Muscle of leg (tissue), 11 donors: Measurements from ENCODE around the gene ZDHHC20. TPM values are rescaled to one million over a fixed set of nuclear protein-coding genes. Genes with fewer than 3 reads are reported as not detected.

ENCODE experiments used
- DNase-seq: peaks from one replicate; pipeline ENCODE4 v3.0.0; 2013
- H3K27ac ChIP-seq: one replicate; pipeline ENCODE4 v1.5.1; 2013; ENCODE audit warnings: mild to moderate bottlenecking, low read length, control low read depth
- H3K27me3 ChIP-seq: one replicate; pipeline ENCODE4 v1.6.1; 2013; ENCODE audit warnings: low read length; ENCODE audit not compliant: control insufficient read depth, insufficient read depth
- H3K36me3 ChIP-seq: one replicate; pipeline ENCODE4 v1.6.1; 2013; ENCODE audit warnings: low read length; ENCODE audit not compliant: control insufficient read depth, insufficient read depth
- H3K4me1 ChIP-seq: one replicate; pipeline ENCODE4 v1.6.1; 2013; ENCODE audit warnings: low read length; ENCODE audit not compliant: control insufficient read depth, insufficient read depth
- H3K4me3 ChIP-seq: one replicate; pipeline ENCODE4 v1.5.1; 2013; ENCODE audit warnings: low read length, control low read depth
- H3K9me3 ChIP-seq: replicated peaks from 2 replicates; pipeline ENCODE4 v1.6.1; 2013; ENCODE audit warnings: low read depth, low read length; ENCODE audit not compliant: control insufficient read depth
- WGBS: methylation state at CpG from one replicate; pipeline ENCODE4 v1.1.5; 2013; ENCODE audit warnings: missing lambda C conversion rate; ENCODE audit not compliant: insufficient coverage; 5-methylcytosine and 5-hydroxymethylcytosine counted together
- polyA plus RNA-seq, 8 donors: library from polyadenylated mRNA; unstranded; fragments of 120-200 nt; gene quantifications; one replicate each; pipeline versions ENCODE4 v1.2.1 to v1.2.3, GENCODE V29; 2013; ENCODE audit warnings: inconsistent platforms in 1 of 8, low replicate concordance in 1 of 8; ENCODE audit not compliant: insufficient read length in 8 of 8, insufficient read depth in 1 of 8
- total RNA-seq: library from RNA; stranded (reverse); fragments of 120-200 nt; gene quantifications from one replicate; pipeline ENCODE4 v1.2.4, GENCODE V29; 2013

ZDHHC20 gene
- total and polyA plus RNA-seq, 9 donors = 29.2 to 61.6 (median 37.2) TPM

DNA sequence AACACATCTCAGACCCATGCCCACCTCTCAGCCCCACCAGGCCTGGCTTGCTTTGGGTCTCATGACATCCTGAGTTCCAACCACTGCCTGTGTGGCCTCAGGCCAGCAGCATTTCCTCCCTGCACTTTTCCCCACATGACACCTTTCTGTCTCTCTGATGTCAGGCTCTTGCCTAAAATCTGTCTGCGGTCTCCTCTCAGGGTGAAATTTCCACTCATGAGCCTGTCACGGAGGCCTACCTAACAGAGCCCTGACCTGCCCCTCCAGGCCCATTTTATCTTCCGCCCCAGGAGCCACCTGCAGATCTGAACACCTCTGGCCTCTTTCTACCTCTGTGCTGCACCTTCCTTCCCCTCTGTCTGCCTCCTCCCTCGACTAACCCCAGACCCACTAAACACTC is 93.5 kb downstream of the ZDHHC20 start:
- 85% methylated on average over 3 of the region's 4 CpGs for WGBS
- H3K9me3 ChIP-seq = no peaks in the 10 kb centered on the region
- H3K36me3 ChIP-seq = no peaks in the 10 kb centered on the region
- no peaks in the 10 kb centered on the region for H3K27me3 ChIP-seq
- no peak overlapping the region for H3K4me3 ChIP-seq
- no peak overlapping the region for H3K27ac ChIP-seq
- no peaks in the 10 kb centered on the region for H3K4me1 ChIP-seq
- no peak for DNase-seq

DNA sequence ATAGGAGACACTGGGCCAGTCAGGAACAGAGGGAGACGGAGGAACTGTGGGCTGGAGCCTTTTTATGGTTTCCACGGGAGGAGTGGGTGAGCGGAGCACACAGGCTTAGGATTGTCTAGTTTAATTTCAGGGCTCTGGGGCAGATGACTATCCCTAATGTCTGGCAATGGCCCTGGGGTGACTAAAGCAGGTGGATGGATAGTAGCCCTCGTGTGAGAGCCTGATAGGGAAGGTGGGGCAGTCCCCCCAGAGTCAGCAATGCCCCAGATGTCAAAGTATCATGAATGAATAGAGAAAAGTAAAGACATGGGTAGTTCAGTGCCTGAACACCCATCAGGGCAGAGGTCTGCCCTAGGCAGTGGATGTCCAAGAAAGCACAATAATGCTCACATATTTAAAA is 94.2 kb downstream of the ZDHHC20 start:
- 76% methylated on average over 3 of the region's 4 CpGs for WGBS
- H3K27me3 ChIP-seq = no peaks in the 10 kb centered on the region
- H3K36me3 ChIP-seq = no peaks in the 10 kb centered on the region
- H3K4me1 ChIP-seq = no peaks in the 10 kb centered on the region
- no peak overlapping the region for H3K27ac ChIP-seq
- no peak overlapping the region for H3K4me3 ChIP-seq
- no peaks in the 10 kb centered on the region for H3K9me3 ChIP-seq
- no peak for DNase-seq

DNA sequence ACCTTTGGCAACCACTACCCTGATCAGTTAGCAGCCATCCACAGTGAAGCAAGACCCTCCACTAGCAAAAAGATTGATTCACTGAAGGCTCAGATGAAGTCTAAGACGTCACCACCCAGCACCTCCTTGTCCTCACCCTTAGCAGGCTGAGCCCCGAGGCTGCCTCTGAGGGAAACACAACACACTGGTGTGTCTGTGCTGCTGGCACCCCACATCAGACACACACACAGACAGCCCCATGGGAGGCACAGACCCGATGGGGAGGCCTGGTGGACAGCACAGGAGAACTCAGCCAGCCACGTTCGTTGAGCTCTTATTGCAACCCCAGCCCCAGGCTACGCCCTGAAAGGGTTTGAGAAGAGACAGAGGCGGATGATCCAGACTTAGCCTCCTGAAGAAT is 94.7 kb downstream of the ZDHHC20 start:
- Histone ChIP-seq H3K4me3 (no peak overlapping the region), H3K27me3 (no peaks in the 10 kb centered on the region), H3K4me1 (no peaks in the 10 kb centered on the region), H3K9me3 (no peaks in the 10 kb centered on the region), H3K27ac (no peak overlapping the region), H3K36me3 (no peaks in the 10 kb centered on the region)
- WGBS = 86% methylated on average over 6 of the region's 7 CpGs
- no peak for DNase-seq

DNA sequence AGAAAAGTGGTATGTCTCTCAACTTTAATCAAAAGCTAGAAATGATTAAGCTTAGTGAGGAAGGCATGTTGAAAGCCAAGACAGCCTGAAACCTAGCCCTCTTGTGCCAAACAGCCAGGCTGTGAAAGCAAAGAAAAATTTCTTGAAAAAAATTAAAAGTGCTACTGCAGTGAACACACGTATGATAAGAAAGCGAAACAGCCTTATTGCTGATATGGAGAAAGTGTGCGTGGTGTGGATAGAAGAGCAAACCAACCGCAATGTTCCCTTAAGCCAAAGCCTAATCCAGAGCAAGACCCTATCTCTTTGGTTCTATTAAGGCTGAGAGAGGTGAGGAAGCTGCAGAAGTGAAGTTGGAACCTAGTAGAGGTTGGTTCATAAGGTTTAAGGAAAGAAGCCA is 96.4 kb downstream of the ZDHHC20 start:
- Histone ChIP-seq H3K27ac (no peak overlapping the region), H3K4me1 (no peaks in the 10 kb centered on the region), H3K9me3 (no peaks in the 10 kb centered on the region), H3K27me3 (no peaks in the 10 kb centered on the region), H3K36me3 (no peaks in the 10 kb centered on the region), H3K4me3 (no peak overlapping the region)
- 100% methylated on average over 1 of the region's 4 CpGs for WGBS
- no peak for DNase-seq

DNA sequence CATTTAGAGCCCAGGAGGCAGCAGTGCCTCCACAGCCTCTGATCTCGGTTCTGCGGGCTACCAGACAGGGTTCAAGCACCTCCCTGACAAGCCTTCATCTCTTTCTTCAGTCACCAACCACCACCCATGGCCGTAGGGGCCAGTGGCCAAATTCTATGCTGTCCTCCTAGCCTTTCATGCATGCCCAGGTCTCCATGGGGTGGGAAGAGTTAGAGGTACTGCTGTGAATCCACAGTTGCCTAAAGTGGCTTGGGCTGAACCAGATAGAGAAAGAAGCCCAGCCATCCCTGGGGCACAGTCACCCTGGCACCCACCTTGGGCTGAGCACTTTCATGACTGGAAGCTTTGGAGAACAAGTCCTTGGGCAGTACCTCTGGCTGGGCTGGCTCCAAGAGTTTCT is 97.4 kb downstream of the ZDHHC20 start:
- no peaks in the 10 kb centered on the region for H3K4me1 ChIP-seq
- 80% methylated on average over 2 of the region's 3 CpGs for WGBS
- no peaks in the 10 kb centered on the region for H3K9me3 ChIP-seq
- no peak overlapping the region for H3K27ac ChIP-seq
- no peak for DNase-seq
- no peaks in the 10 kb centered on the region for H3K36me3 ChIP-seq
- no peaks in the 10 kb centered on the region for H3K27me3 ChIP-seq
- H3K4me3 ChIP-seq = no peak overlapping the region

DNA sequence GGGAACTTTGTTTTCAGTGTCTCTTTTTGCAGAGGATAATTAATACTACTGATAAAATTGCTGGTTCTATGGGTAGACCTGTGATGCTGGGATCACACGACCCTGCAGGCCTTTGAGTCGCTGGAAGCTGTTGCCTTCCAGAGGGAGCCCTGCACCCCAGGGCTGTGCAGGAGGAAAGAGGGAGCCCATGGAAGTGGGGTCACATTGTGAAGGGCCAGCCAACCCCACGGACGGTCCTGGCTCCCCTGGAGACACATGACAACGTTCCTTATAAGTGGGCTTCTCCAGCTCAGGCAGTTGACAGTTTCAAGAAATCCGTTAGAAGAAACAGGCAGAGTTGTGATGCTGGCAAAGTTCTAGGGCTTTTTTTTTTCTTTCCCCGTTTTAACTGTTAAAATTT is 98.0 kb downstream of the ZDHHC20 start:
- Histone ChIP-seq H3K4me1 (no peaks in the 10 kb centered on the region), H3K4me3 (no peak overlapping the region), H3K9me3 (no peaks in the 10 kb centered on the region), H3K27ac (no peak overlapping the region), H3K36me3 (no peaks in the 10 kb centered on the region), H3K27me3 (no peaks in the 10 kb centered on the region)
- 83% methylated on average over 5 of the region's 7 CpGs for whole genome bisulfite sequencing
- no peak for DNase-seq

DNA sequence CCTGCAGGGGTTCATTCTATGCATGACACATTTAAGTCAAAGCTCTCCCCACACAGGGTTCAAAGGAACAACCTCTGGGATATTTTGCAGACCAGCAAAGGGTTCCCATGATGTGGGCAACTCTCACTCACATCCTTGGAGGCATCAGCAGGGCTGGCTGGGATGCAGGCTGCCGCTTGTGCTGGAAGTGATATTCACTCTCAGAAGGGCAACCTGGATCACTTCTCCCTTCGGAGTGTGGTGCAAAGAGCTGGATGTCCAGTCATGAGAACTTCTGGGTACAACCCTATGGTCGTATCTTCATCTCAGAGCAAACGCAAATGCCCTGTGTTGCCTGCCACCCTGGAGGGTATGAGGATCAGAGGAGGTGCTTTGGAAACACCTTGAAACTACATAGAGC is 98.6 kb downstream of the ZDHHC20 start:
- no peaks in the 10 kb centered on the region for H3K27me3 ChIP-seq
- H3K4me3 ChIP-seq = no peak overlapping the region
- no peak overlapping the region for H3K27ac ChIP-seq
- no peaks in the 10 kb centered on the region for H3K4me1 ChIP-seq
- H3K36me3 ChIP-seq = no peaks in the 10 kb centered on the region
- DNase-seq = no peak
- no peaks in the 10 kb centered on the region for H3K9me3 ChIP-seq
- WGBS = 91% methylated on average over 4 of the region's 4 CpGs

DNA sequence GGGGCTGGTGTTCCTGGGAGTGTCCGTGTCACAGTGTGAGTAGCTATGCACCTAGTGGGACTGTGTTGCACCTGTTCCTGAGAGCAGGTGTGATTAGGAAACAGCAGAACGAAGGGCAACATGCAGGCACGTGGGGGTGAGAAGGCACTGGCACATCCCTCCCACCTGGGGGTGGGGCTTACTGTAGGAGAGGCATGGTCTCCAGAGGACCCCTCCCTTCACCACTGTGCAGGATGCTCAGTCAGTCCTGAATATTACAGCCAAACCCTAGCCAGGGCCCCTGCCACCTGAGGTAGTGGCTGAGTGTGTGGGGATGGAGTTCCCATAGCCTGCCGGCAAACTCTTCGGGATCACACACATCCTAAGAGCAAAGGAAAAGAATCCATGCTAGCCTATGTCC is 99.2 kb downstream of the ZDHHC20 start:
- H3K36me3 ChIP-seq = no peaks in the 10 kb centered on the region
- H3K4me3 ChIP-seq = no peak overlapping the region
- DNase-seq = no peak
- no peaks in the 10 kb centered on the region for H3K9me3 ChIP-seq
- 89% methylated on average over 1 of the region's 5 CpGs for WGBS
- no peaks in the 10 kb centered on the region for H3K4me1 ChIP-seq
- H3K27me3 ChIP-seq = no peaks in the 10 kb centered on the region
- no peak overlapping the region for H3K27ac ChIP-seq

DNA sequence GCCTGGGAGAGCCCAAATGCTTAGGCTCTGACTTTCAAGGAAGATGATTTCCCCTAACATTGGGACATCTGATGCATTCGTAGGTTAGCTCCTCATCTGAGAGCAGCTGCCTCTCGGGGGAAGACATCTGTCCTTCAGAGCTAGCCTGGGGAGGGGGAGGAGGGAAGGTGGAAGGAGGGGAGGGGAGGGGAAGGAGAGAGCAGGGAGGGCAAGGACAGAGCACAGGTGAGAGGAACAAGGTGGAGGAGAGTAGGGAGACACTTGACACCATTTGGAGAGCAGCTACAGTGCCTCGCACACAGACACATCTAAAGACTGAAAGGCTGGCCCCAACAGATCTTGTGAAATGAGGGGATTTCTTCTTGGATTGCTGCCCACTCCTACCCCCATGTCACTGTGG is 103.8 kb downstream of the ZDHHC20 start:
- no peaks in the 10 kb centered on the region for H3K36me3 ChIP-seq
- H3K9me3 ChIP-seq = no peaks in the 10 kb centered on the region
- no peak for DNase-seq
- WGBS = 31% methylated on average over 2 of the region's 3 CpGs
- H3K27ac ChIP-seq = no peak overlapping the region
- H3K4me3 ChIP-seq = no peak overlapping the region
- no peaks in the 10 kb centered on the region for H3K4me1 ChIP-seq
- no peaks in the 10 kb centered on the region for H3K27me3 ChIP-seq

DNA sequence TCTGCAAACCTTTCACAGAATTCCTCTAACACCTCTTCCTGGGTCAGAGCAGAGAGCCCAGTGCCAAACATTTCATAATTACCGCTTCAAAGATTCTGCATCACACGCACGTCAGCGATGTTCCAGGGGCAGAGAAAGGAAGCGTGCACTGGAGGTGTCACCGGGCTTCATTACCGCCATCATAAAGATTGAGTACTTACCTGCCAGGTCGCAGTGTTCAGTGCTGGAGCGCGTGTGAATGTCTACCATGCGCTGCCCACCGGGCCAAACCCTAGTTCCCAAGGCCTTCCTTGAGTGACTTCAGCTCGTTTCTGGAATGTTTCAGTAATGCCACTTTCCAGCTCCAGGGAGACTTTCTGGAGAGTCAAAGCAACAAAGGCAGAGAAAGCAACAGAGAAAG is 104.4 kb downstream of the ZDHHC20 start:
- Histone ChIP-seq H3K27ac (no peak overlapping the region), H3K36me3 (no peaks in the 10 kb centered on the region), H3K4me3 (no peak overlapping the region), H3K9me3 (no peaks in the 10 kb centered on the region), H3K4me1 (no peaks in the 10 kb centered on the region), H3K27me3 (no peaks in the 10 kb centered on the region)
- no peak for DNase-seq
- 93% methylated on average over 13 of the region's 13 CpGs for WGBS

DNA sequence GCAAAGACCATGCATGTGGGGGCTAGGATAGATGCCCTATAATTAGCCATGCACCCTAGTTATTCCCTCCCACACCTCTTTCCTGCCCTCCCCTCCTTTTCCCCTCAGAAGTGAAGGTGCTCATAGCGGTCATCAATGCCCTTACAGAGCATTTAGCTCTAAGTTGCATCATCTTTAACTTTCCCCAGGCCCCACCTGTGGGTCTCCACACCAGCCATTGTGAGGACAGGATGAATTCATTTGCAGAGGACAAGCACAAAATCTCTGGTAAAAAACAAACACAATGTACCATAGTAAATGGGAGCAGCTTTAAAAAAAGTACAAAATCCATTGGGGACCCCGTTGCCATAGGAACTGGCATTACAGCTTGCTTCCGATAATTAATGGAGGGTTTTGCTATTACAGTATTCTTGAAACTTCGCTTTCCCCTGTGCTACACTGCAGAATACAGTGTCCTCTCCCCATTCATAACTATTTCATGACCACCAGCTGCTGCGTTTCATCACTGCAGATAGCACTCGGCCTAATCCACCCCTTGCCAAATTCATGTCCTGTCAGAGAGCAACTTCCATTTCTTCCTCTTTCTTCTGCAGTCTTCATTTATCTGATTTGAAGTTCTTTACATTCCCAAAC is 110.5 kb downstream of the ZDHHC20 start:
- Histone ChIP-seq H3K36me3 (no peaks in the 10 kb centered on the region), H3K4me3 (no peak overlapping the region), H3K4me1 (peaks cover 5% of the 10 kb centered on the region), H3K27me3 (no peaks in the 10 kb centered on the region), H3K9me3 (no peaks in the 10 kb centered on the region), H3K27ac (no peak overlapping the region)
- peak; percentile 29 for DNase-seq
- WGBS = 42% methylated on average over 4 of the region's 6 CpGs
